ENCODE measurements around the gene ACTBL2. TPM values are rescaled to one million over a fixed set of nuclear protein-coding genes. Genes with fewer than 3 reads are reported as not detected.

ACTBL2 gene
- polyA plus RNA-seq, 1 of the 3 experiments (the other 2 are of a cell fraction) = 0.99 TPM

- ChIA-PET CTCF (no interaction called here), POLR2A (no interaction called here)
- H3K4me2 ChIP-seq = no peak overlapping the region
- no peak for DNase-seq
- no peaks in the 10 kb centered on the region for H3K9me2 ChIP-seq
- TF ChIP-seq MEF2A (IDR thresholded peaks at IDR 0.05; ENCODE audit: borderline replicate concordance, low read depth) (no peak), EP300 (IDR thresholded peaks at IDR 0.05; ENCODE audit: borderline replicate concordance in 1 of 2, low read depth in 1 of 2, low read length in 1 of 2) (no peak), CTCF (IDR thresholded peaks at IDR 0.05) (no peak), RCOR1 (IDR thresholded peaks at IDR 0.05; ENCODE audit: low read length) (no peak), RAD21 (IDR thresholded peaks at IDR 0.05; ENCODE audit: low read length) (no peak), YY1 (IDR thresholded peaks at IDR 0.05; ENCODE audit: low read depth) (no peak), POLR2AphosphoS5 (IDR thresholded peaks at IDR 0.05; ENCODE audit: low read depth, low read length) (no peak)
- H3K4me1 ChIP-seq (ENCODE audit: control insufficient read depth in 1 of 2, insufficient read depth in 2 of 2, low read depth in 1 of 2, low read length in 1 of 2) = no peaks in the 10 kb centered on the region
- no peaks in the 10 kb centered on the region for H3F3A ChIP-seq (replicated peaks; ENCODE audit: insufficient read depth)
- H3K79me2 ChIP-seq (ENCODE audit: insufficient read depth) = no peaks in the 10 kb centered on the region
- no peaks in the 10 kb centered on the region for H4K20me1 ChIP-seq (ENCODE audit: insufficient read depth)
- H3K9me3 ChIP-seq = no peaks in the 10 kb centered on the region
- no peaks in the 10 kb centered on the region for H3K27me3 ChIP-seq (ENCODE audit: insufficient read depth)
- H3K9ac ChIP-seq = no peak overlapping the region
- H2AFZ ChIP-seq (ENCODE audit: low read depth) = no peak overlapping the region
- 55% methylated on average over 1 of the region's 1 CpG for WGBS (ENCODE audit: low lambda C conversion rate)
- H3K4me3 ChIP-seq (ENCODE audit: low read depth in 2 of 2, low read length in 1 of 2) = no peak overlapping the region
- no peak overlapping the region for H3K27ac ChIP-seq (ENCODE audit: low read depth in 2 of 2, low read length in 1 of 2)
- no peaks in the 10 kb centered on the region for H3K36me3 ChIP-seq (replicated peaks in 1 of 2; ENCODE audit: control insufficient read depth in 1 of 2, insufficient read depth in 2 of 2, low read length in 1 of 2)
Measured at GRCh38 chr5:57517250-57517649, 34.6 kb upstream of the ACTBL2 start.

- no peak overlapping the region for H2AFZ ChIP-seq (ENCODE audit: low read depth)
- 83% methylated on average over 2 of the region's 2 CpGs for WGBS (ENCODE audit: low lambda C conversion rate)
- H3K9me2 ChIP-seq = no peaks in the 10 kb centered on the region
- H3K9me3 ChIP-seq = no peaks in the 10 kb centered on the region
- no peaks in the 10 kb centered on the region; a peak in 1 of 4 replicates for H3K4me1 ChIP-seq (ENCODE audit: control insufficient read depth in 1 of 2, insufficient read depth in 2 of 2, low read depth in 1 of 2, low read length in 1 of 2)
- no peak overlapping the region for H3K4me3 ChIP-seq (ENCODE audit: low read depth in 2 of 2, low read length in 1 of 2)
- H3K79me2 ChIP-seq (ENCODE audit: insufficient read depth) = no peaks in the 10 kb centered on the region
- H3F3A ChIP-seq (replicated peaks; ENCODE audit: insufficient read depth) = no peaks in the 10 kb centered on the region
- H3K36me3 ChIP-seq (replicated peaks in 1 of 2; ENCODE audit: control insufficient read depth in 1 of 2, insufficient read depth in 2 of 2, low read length in 1 of 2) = no peaks in the 10 kb centered on the region
- no peak for TF ChIP-seq RAD21 (IDR thresholded peaks at IDR 0.05; ENCODE audit: low read length)
- no peak for TF ChIP-seq ZBTB33 (IDR thresholded peaks at IDR 0.05; ENCODE audit: borderline replicate concordance, low read depth)
- no peak for TF ChIP-seq ELF1 (IDR thresholded peaks at IDR 0.05)
- no peak for TF ChIP-seq NFIC (IDR thresholded peaks at IDR 0.05; ENCODE audit: borderline replicate concordance)
- TF ChIP-seq RCOR1 (IDR thresholded peaks at IDR 0.05; ENCODE audit: low read length) = no peak
- TF ChIP-seq FOXM1 (IDR thresholded peaks at IDR 0.05; ENCODE audit: low read depth) = no peak
- no peak for TF ChIP-seq SMC3 (IDR thresholded peaks at IDR 0.05; ENCODE audit: low read depth, low read length)
- no peak for TF ChIP-seq CHD2 (IDR thresholded peaks at IDR 0.05; ENCODE audit: low read length, partially characterized antibody)
- no peak for TF ChIP-seq EZH2phosphoT487 (IDR thresholded peaks at IDR 0.05; ENCODE audit: borderline replicate concordance, low read depth)
- no peak for TF ChIP-seq FOSL2 (IDR thresholded peaks at IDR 0.05; ENCODE audit: borderline replicate concordance, low read depth)
- TF ChIP-seq POLR2AphosphoS5 (IDR thresholded peaks at IDR 0.05; ENCODE audit: low read depth, low read length) = no peak
- no peak for TF ChIP-seq USF1 (IDR thresholded peaks at IDR 0.05; ENCODE audit: borderline replicate concordance, low read depth)
- TF ChIP-seq MXI1 (IDR thresholded peaks at IDR 0.05; ENCODE audit: low read depth, low read length) = no peak
- no peak overlapping the region for H3K27ac ChIP-seq (ENCODE audit: low read depth in 2 of 2, low read length in 1 of 2)
- no peak for DNase-seq
- H3K27me3 ChIP-seq (ENCODE audit: insufficient read depth) = no peaks in the 10 kb centered on the region
- no peaks in the 10 kb centered on the region for H4K20me1 ChIP-seq (ENCODE audit: insufficient read depth)
- ChIA-PET POLR2A (no interaction called here), CTCF (interaction anchor here (0.7 to 3.7 kb wide), 5 partner anchors 14 to 1010 kb away, joined by 3 to 26 read pairs (median 4); no protein-coding TSS in a partner anchor)
- no peak overlapping the region for H3K9ac ChIP-seq
- H3K4me2 ChIP-seq = no peak overlapping the region
Measured at GRCh38 chr5:57513785-57514184, 31.2 kb upstream of the ACTBL2 start.
